Endothelial cell of umbilical vein (primary cell): Measurements from ENCODE around the gene LYRM9. TPM values are rescaled to one million over a fixed set of nuclear protein-coding genes. Genes with fewer than 3 reads are reported as not detected.

Experiments used
- BruUV-seq: library from RNA; stranded (reverse); fragments of 400-500 nt; replicated peaks from 2 replicates; lab custom pipeline; 2021; lab: Mats Ljungman, UMichigan
- CTCF ChIA-PET: fragments of 300-600, 350-600 bp; sonication (Branson Sonifier 250); formaldehyde crosslinking; loops from one replicate; lab custom pipeline; 2021; ENCODE audit warnings: antibody characterized with exemption, inconsistent platforms; lab: Charles Lee
- POLR2A ChIA-PET: fragments of 300-600, 350-600 bp; sonication (Branson Sonifier 250); formaldehyde crosslinking; loops from one replicate; lab custom pipeline; 2021; ENCODE audit warnings: antibody characterized with exemption, inconsistent platforms; lab: Charles Lee
- DNase-seq: peaks from one replicate; pipeline ENCODE4 v3.0.0-alpha.2; 2011; ENCODE audit warnings: low read depth, low spot score
- FAIRE-seq: peaks from 2 replicates; lab custom pipeline; 2011; peaks lifted over from hg19 to GRCh38; lab: Jason Lieb, UNC
- H2AFZ ChIP-seq: 2 replicates; pipeline ENCODE4 v1.6.0; 2012; ENCODE audit warnings: low read depth, low read length, control low read depth, inconsistent platforms
- H3K27ac ChIP-seq: 2 replicates; pipeline ENCODE4 v1.5.1; 2011; ENCODE audit warnings: low read depth, mild to moderate bottlenecking, control low read depth, low read length, moderate library complexity; ENCODE audit not compliant: insufficient read depth
- H3K27me3 ChIP-seq, 2 experiments: 2 replicates each; pipeline versions ENCODE4 v1.6.0 to v1.6.1; 2011; ENCODE audit warnings: low read length in 2 of 2, mixed read lengths in 1 of 2; ENCODE audit not compliant: control insufficient read depth in 2 of 2, insufficient read depth in 2 of 2
- H3K36me3 ChIP-seq, 2 experiments: 2 replicates in 1 of 2; 3 replicates in 1 of 2; pipeline ENCODE4 v1.5.1; 2011; ENCODE audit warnings: low read length in 2 of 2, mild to moderate bottlenecking in 1 of 2, moderate library complexity in 1 of 2; ENCODE audit not compliant: control insufficient read depth in 2 of 2, insufficient read depth in 2 of 2; ENCODE audit errors: extremely low read depth in 1 of 2
- H3K4me1 ChIP-seq: 3 replicates; pipeline ENCODE4 v1.5.1; 2011; ENCODE audit warnings: mild to moderate bottlenecking, low read length; ENCODE audit not compliant: control insufficient read depth, insufficient read depth; ENCODE audit errors: extremely low read depth
- H3K4me2 ChIP-seq: 2 replicates; pipeline ENCODE4 v1.6.1; 2011; ENCODE audit warnings: low read length, control low read depth, mixed read lengths; ENCODE audit not compliant: insufficient read depth
- H3K4me3 ChIP-seq, 3 experiments: fragments of 200-600 bp in 1 of 3; sonication (generic), shearing (Covaris generic) in 1 of 3; replicated peaks in 1 of 3; 2 replicates each; pipeline ENCODE4 v1.5.1; 2011 to 2016; ENCODE audit warnings: control low read depth in 3 of 3, low read length in 3 of 3, mild to moderate bottlenecking in 2 of 3, inconsistent platforms in 1 of 3, low read depth in 1 of 3, moderate library complexity in 1 of 3; ENCODE audit not compliant: insufficient read depth in 1 of 3
- H3K79me2 ChIP-seq: 2 replicates; pipeline ENCODE4 v1.6.0; 2012; ENCODE audit warnings: low read length, inconsistent platforms; ENCODE audit not compliant: control insufficient read depth, insufficient read depth
- H3K9ac ChIP-seq: replicated peaks from 2 replicates; pipeline ENCODE3; 2011; ENCODE audit warnings: low read length, control low read depth; ENCODE audit not compliant: insufficient read depth; ENCODE audit errors: extremely low read depth
- H3K9me1 ChIP-seq: replicated peaks from 3 replicates; pipeline ENCODE4 v1.6.0; 2011; ENCODE audit warnings: mild to moderate bottlenecking, low read length; ENCODE audit not compliant: control insufficient read depth, insufficient read depth; ENCODE audit errors: extremely low read depth
- H3K9me3 ChIP-seq: replicated peaks from 2 replicates; pipeline ENCODE4 v1.5.1; 2012; ENCODE audit warnings: low read length, inconsistent platforms; ENCODE audit not compliant: control insufficient read depth, insufficient read depth
- H4K20me1 ChIP-seq: replicated peaks from 2 replicates; pipeline ENCODE3; 2011; ENCODE audit warnings: mild to moderate bottlenecking, low read length; ENCODE audit not compliant: control insufficient read depth, insufficient read depth; ENCODE audit errors: extremely low read depth
- EZH2 ChIP-seq: IDR thresholded peaks from 2 replicates; pipeline ENCODE4 v1.6.1; 2012; ENCODE audit warnings: borderline replicate concordance, low read depth, mild to moderate bottlenecking, moderate library complexity, low read length, inconsistent platforms; ENCODE audit not compliant: severe bottlenecking
- FOS ChIP-seq: IDR thresholded peaks from 2 replicates; pipeline ENCODE4 v1.6.1; 2011; ENCODE audit warnings: mild to moderate bottlenecking, low read length, moderate library complexity, borderline replicate concordance; ENCODE audit not compliant: insufficient read depth
- GATA2 ChIP-seq: IDR thresholded peaks from 2 replicates; pipeline ENCODE4 v1.7.0; 2011; ENCODE audit warnings: low read depth, mild to moderate bottlenecking, moderate library complexity, mixed read lengths, low read length; ENCODE audit not compliant: insufficient read length, insufficient read depth
- JUN ChIP-seq: IDR thresholded peaks from 2 replicates; pipeline ENCODE4 v1.6.1; 2011; ENCODE audit warnings: borderline replicate concordance, low read depth; ENCODE audit not compliant: insufficient read length, insufficient read depth
- MYC ChIP-seq: IDR thresholded peaks from one replicate; pipeline ENCODE4 v1.6.1; 2011; ENCODE audit warnings: mild to moderate bottlenecking, low read depth, low read length
- POLR2A ChIP-seq: IDR thresholded peaks from 2 replicates; pipeline ENCODE4 v1.6.1; 2012; ENCODE audit warnings: low read depth, mild to moderate bottlenecking, control low read depth, low read length
- POLR2AphosphoS5 ChIP-seq: IDR thresholded peaks from 2 replicates; pipeline ENCODE4 v1.6.1; 2012; ENCODE audit warnings: low read depth, mild to moderate bottlenecking, control low read depth, low read length, moderate library complexity; ENCODE audit not compliant: insufficient read depth
- dilution Hi-C: fragments of 300-500 bp; cut with MboI; formaldehyde crosslinking; loops from one replicate; pipeline ENCODE4 v1.15.0; 2019; ENCODE audit warnings: low sequenced_read_pairs; ENCODE audit not compliant: extremely low pct_ligation_motif_present
- intact Hi-C: fragments of 100-400 bp; cut with micrococcal nuclease; formaldehyde crosslinking; loops from one replicate; pipeline ENCODE4 v1.10.0; 2022
- polyA plus RNA-seq, 4 experiments: library from polyadenylated mRNA; depleted of rRNA in 3 of 4; stranded (reverse) in 3 of 4; unstranded in 1 of 4; fragments of >200 nt; gene quantifications; 2 replicates each; pipeline versions ENCODE4 v1.2.1 to v1.2.3, GENCODE V29; 2011 to 2012; ENCODE audit warnings: missing spikeins in 1 of 4
- total RNA-seq: library from RNA; stranded (reverse); gene quantifications from 2 replicates; pipeline ENCODE4 v1.2.3, GENCODE V29; 2021
- TF ChIP-seq, protein P1 (sequence below): IDR thresholded peaks from 2 replicates; pipeline ENCODE4 v1.6.1; 2011; ENCODE audit not compliant: insufficient read depth, insufficient read length
- TF ChIP-seq, protein P2 (sequence below), 2 donors: IDR thresholded peaks; 1 replicate in 1 of 2; 2 replicates in 1 of 2; pipeline ENCODE4 v1.5.1; 2011; ENCODE audit warnings: low read length in 2 of 2, mild to moderate bottlenecking in 2 of 2, moderate library complexity in 2 of 2, control low read depth in 1 of 2, inconsistent platforms in 1 of 2, low read depth in 1 of 2; ENCODE audit not compliant: insufficient read depth in 1 of 2; ENCODE audit errors: extremely low read depth in 1 of 2

The LYRM9 gene
- total and polyA plus RNA-seq, 2 donors (not counting 3 experiments of a cell fraction or from before 2014, with no cell fraction given): 3.0 to 4.0 TPM

- Histone ChIP-seq H3K9ac (no peak overlapping the region), H3K36me3 (no peaks in the 10 kb centered on the region), H3K9me1 (no peaks in the 10 kb centered on the region), H3K9me3 (no peaks in the 10 kb centered on the region), H3K4me1 (no peaks in the 10 kb centered on the region), H2AFZ (no peak overlapping the region), H4K20me1 (no peaks in the 10 kb centered on the region), H3K27ac (no peak overlapping the region), H3K27me3 (peaks cover 5 to 10% of the 10 kb centered on the region in 2 experiments), H3K4me2 (no peak overlapping the region), H3K4me3 (no peak overlapping the region), H3K79me2 (no peaks in the 10 kb centered on the region)
- TF ChIP-seq EZH2: no peak
- TF ChIP-seq JUN: no peak
- no peak for TF ChIP-seq GATA2
- no peak for TF ChIP-seq MYC
- TF ChIP-seq, protein P1, sequence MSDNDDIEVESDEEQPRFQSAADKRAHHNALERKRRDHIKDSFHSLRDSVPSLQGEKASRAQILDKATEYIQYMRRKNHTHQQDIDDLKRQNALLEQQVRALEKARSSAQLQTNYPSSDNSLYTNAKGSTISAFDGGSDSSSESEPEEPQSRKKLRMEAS: no peak
- TF ChIP-seq, protein P2, sequence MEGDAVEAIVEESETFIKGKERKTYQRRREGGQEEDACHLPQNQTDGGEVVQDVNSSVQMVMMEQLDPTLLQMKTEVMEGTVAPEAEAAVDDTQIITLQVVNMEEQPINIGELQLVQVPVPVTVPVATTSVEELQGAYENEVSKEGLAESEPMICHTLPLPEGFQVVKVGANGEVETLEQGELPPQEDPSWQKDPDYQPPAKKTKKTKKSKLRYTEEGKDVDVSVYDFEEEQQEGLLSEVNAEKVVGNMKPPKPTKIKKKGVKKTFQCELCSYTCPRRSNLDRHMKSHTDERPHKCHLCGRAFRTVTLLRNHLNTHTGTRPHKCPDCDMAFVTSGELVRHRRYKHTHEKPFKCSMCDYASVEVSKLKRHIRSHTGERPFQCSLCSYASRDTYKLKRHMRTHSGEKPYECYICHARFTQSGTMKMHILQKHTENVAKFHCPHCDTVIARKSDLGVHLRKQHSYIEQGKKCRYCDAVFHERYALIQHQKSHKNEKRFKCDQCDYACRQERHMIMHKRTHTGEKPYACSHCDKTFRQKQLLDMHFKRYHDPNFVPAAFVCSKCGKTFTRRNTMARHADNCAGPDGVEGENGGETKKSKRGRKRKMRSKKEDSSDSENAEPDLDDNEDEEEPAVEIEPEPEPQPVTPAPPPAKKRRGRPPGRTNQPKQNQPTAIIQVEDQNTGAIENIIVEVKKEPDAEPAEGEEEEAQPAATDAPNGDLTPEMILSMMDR (IDR thresholded peaks at IDR 0.05; ENCODE audit: extremely low read depth in 1 of 2, insufficient read depth in 1 of 2, low read depth in 1 of 2, low read length in 2 of 2): no peak
- no peak for TF ChIP-seq POLR2A
- TF ChIP-seq FOS: no peak
- no peak for TF ChIP-seq POLR2AphosphoS5
- DNase-seq: no peak
- intact Hi-C loops: no loop called here
- dilution Hi-C loops: no loop called here
- ChIA-PET CTCF (no interaction called here), POLR2A (no interaction called here)
- FAIRE-seq: no peak
- no TSS peak for BruUV-seq
Measured at GRCh38 chr17:27834571-27834970, 58.6 kb downstream of the LYRM9 start.
